MM.1S (cell line): ENCODE data around the gene PLXNA4.

ENCODE experiments used
- DNase-seq: peaks from one replicate; pipeline ENCODE4 v3.0.0-alpha.2; 2015
- H2AFZ ChIP-seq: fragments of 300-600 bp; sonication (generic); 2 replicates; pipeline ENCODE4 v1.6.0; 2016; ENCODE audit warnings: antibody characterized with exemption, low read length
- H3F3A ChIP-seq: fragments of 300-600 bp; sonication (generic); 2 replicates; pipeline ENCODE4 v1.6.1; 2016; ENCODE audit warnings: mild to moderate bottlenecking, antibody characterized with exemption, low read length, moderate library complexity, mixed read lengths; ENCODE audit not compliant: insufficient read depth
- H3K27ac ChIP-seq: fragments of 300-600 bp; sonication (generic); 2 replicates; pipeline ENCODE4 v1.5.1; 2016; ENCODE audit warnings: mild to moderate bottlenecking, low read length
- H3K27me3 ChIP-seq: fragments of 300-600 bp; sonication (generic); replicated peaks from 2 replicates; pipeline ENCODE4 v1.6.0; 2016; ENCODE audit warnings: low read length; ENCODE audit not compliant: insufficient read depth
- H3K36me3 ChIP-seq: fragments of 300-600 bp; sonication (generic); replicated peaks from 2 replicates; pipeline ENCODE4 v1.6.1; 2016; ENCODE audit warnings: mild to moderate bottlenecking, low read length, mixed read lengths; ENCODE audit not compliant: insufficient read depth
- H3K4me1 ChIP-seq: fragments of 300-600 bp; sonication (generic); 2 replicates; pipeline ENCODE4 v1.6.1; 2016; ENCODE audit warnings: low read length, mixed read lengths
- H3K4me2 ChIP-seq: fragments of 300-600 bp; sonication (generic); 2 replicates; pipeline ENCODE4 v1.6.0; 2016; ENCODE audit warnings: low read depth, low read length
- H3K4me3 ChIP-seq: fragments of 300-600 bp; sonication (generic); 2 replicates; pipeline ENCODE4 v1.5.1; 2016; ENCODE audit warnings: low read length, mixed read lengths
- H3K79me2 ChIP-seq: fragments of 300-600 bp; sonication (generic); 2 replicates; pipeline ENCODE4 v1.6.1; 2016; ENCODE audit warnings: mixed run types, low read length, mixed read lengths
- H3K9ac ChIP-seq: fragments of 300-600 bp; sonication (generic); 2 replicates; pipeline ENCODE4 v1.6.1; 2016; ENCODE audit warnings: low read length, mixed read lengths
- H3K9me2 ChIP-seq: fragments of 300-600 bp; sonication (generic); replicated peaks from 2 replicates; pipeline ENCODE4 v1.6.1; 2016; ENCODE audit warnings: mild to moderate bottlenecking, low read length, mixed read lengths; ENCODE audit not compliant: insufficient read depth
- H3K9me3 ChIP-seq: fragments of 300-600 bp; sonication (generic); replicated peaks from 2 replicates; pipeline ENCODE4 v1.6.1; 2016; ENCODE audit warnings: mild to moderate bottlenecking, low read length, mixed read lengths; ENCODE audit not compliant: insufficient read depth
- H4K20me1 ChIP-seq: fragments of 300-600 bp; sonication (generic); 2 replicates; pipeline ENCODE4 v1.6.1; 2016; ENCODE audit warnings: mild to moderate bottlenecking, low read length, moderate library complexity, mixed read lengths; ENCODE audit not compliant: insufficient read depth
- CTCF ChIP-seq: fragments of 300-600 bp; sonication (generic); IDR thresholded peaks from 2 replicates; pipeline ENCODE4 v1.5.1; 2016; ENCODE audit warnings: antibody characterized with exemption, low read length, mixed read lengths
- EZH2 ChIP-seq: fragments of 300-600 bp; sonication (generic); optimal IDR thresholded peaks from 2 replicates; pipeline ENCODE3; 2017; ENCODE audit warnings: low read depth, mild to moderate bottlenecking, antibody characterized with exemption, low read length, mixed read lengths
- EZH2phosphoT487 ChIP-seq: fragments of 300-600 bp; sonication (generic); IDR thresholded peaks from 2 replicates; pipeline ENCODE4 v1.6.1; 2018; ENCODE audit warnings: antibody characterized with exemption, low read length

The PLXNA4 gene

DNA sequence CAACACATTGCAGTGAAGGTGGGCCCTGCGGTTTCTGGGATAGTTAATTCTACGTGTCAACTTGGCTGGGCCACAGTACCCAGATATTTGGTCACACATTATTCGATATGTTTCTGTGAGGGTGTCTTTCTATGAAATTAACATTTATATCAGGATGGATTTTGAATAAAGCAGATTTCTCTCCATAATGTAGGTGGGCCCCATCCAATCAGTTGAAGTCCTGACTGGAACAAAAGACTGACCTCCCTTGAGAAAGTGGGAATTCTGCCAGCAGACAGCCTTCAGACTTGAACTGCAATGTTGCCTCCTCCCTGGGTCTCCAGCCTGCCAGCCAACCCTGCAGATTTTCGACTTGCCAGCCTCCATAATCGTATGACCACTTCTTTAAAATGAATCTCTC lies 420.6 kb downstream of the PLXNA4 start:
- Histone ChIP-seq H3K9me3 (no peaks in the 10 kb centered on the region), H3K36me3 (no peaks in the 10 kb centered on the region), H3K9me2 (no peaks in the 10 kb centered on the region), H4K20me1 (no peaks in the 10 kb centered on the region), H3K9ac (no peak overlapping the region), H3K4me2 (no peak overlapping the region), H3K79me2 (no peaks in the 10 kb centered on the region), H3K27ac (no peak overlapping the region), H3K27me3 (no peaks in the 10 kb centered on the region), H2AFZ (no peak overlapping the region), H3K4me1 (no peaks in the 10 kb centered on the region), H3K4me3 (no peak overlapping the region), H3F3A (no peaks in the 10 kb centered on the region)
- TF ChIP-seq CTCF: no peak
- no peak for TF ChIP-seq EZH2
- no peak for TF ChIP-seq EZH2phosphoT487
- DNase-seq: no peak

GRCh38 chr7:132154695-132155471 lies 421.4 kb downstream of the PLXNA4 start:
- H3K36me3 ChIP-seq: no peaks in the 10 kb centered on the region
- no peak for TF ChIP-seq EZH2
- TF ChIP-seq CTCF: no peak
- no peak for TF ChIP-seq EZH2phosphoT487
- H3K9me3 ChIP-seq: no peaks in the 10 kb centered on the region
- H2AFZ ChIP-seq: no peak overlapping the region
- no peak overlapping the region for H3K9ac ChIP-seq
- H3K79me2 ChIP-seq: no peaks in the 10 kb centered on the region
- no peaks in the 10 kb centered on the region for H3K4me1 ChIP-seq
- no peaks in the 10 kb centered on the region for H3K9me2 ChIP-seq
- no peaks in the 10 kb centered on the region for H3F3A ChIP-seq
- H3K4me2 ChIP-seq: no peak overlapping the region
- no peaks in the 10 kb centered on the region for H4K20me1 ChIP-seq
- H3K4me3 ChIP-seq: no peak overlapping the region
- H3K27me3 ChIP-seq: no peaks in the 10 kb centered on the region
- no peak overlapping the region for H3K27ac ChIP-seq
- DNase-seq: no peak

DNA sequence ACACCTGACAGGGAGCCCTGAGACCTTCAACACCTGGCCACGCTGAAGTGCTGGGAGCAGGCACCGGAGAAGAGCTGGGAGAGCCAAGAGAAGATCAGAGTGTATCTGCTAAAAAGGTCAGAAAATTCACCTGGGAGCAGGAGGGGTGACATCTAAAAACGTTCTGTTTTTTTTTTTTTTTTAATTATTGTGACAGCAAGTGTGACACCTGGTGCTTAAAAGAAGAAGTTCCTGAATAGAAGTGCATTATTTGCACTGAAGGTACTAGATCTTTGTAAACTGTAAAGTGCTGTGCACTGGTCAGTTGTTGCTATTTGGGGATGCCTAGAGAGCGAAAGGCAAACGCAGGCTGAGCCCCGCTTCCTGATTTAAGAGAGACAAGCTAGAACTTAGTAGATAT lies 422.0 kb downstream of the PLXNA4 start:
- H3K79me2 ChIP-seq: no peaks in the 10 kb centered on the region
- no peaks in the 10 kb centered on the region for H3K4me1 ChIP-seq
- no peak overlapping the region for H2AFZ ChIP-seq
- DNase-seq: no peak
- TF ChIP-seq CTCF (no peak; the same call in 1 of the 2 replicates), EZH2phosphoT487 (no peak), EZH2 (no peak)
- no peak overlapping the region for H3K27ac ChIP-seq
- no peaks in the 10 kb centered on the region for H3K9me2 ChIP-seq
- no peaks in the 10 kb centered on the region for H3K9me3 ChIP-seq
- no peak overlapping the region for H3K9ac ChIP-seq
- no peaks in the 10 kb centered on the region for H4K20me1 ChIP-seq
- H3K4me2 ChIP-seq: no peak overlapping the region
- no peaks in the 10 kb centered on the region for H3K36me3 ChIP-seq
- H3K4me3 ChIP-seq: no peak overlapping the region
- no peaks in the 10 kb centered on the region for H3F3A ChIP-seq
- no peaks in the 10 kb centered on the region for H3K27me3 ChIP-seq
